Omental fat pad (tissue), 4 donors: ENCODE measurements around the gene CLTCL1. TPM values are rescaled to one million over a fixed set of nuclear protein-coding genes. Genes with fewer than 3 reads are reported as not detected.

Experiments used
- ATAC-seq: fragments of 150-250 bp; one replicate; pipeline ENCODE4 v1.9.1; 2016; ENCODE audit warnings: mild to moderate bottlenecking, moderate library complexity; ENCODE audit not compliant: low FRiP score
- DNase-seq: peaks from one replicate; pipeline ENCODE4 v3.0.0-alpha.2; 2019; ENCODE audit warnings: low spot score
- total RNA-seq, 4 donors: library from RNA; depleted of rRNA; stranded (reverse); fragments of >200 nt; gene quantifications; one replicate each; pipeline ENCODE4 v1.1.0, GENCODE V29; 2016
- TF ChIP-seq, protein P1 (sequence below), 3 donors: fragments of 450-650 bp; IDR thresholded peaks; one replicate each; pipeline ENCODE4 v1.5.1; 2016 to 2017; ENCODE audit warnings: antibody characterized with exemption in 3 of 3, mild to moderate bottlenecking in 3 of 3, moderate library complexity in 2 of 3

The CLTCL1 gene
- total RNA-seq, 4 donors from 2014 or later, result 5.0 to 14.3 (median 5.9) TPM

DNA sequence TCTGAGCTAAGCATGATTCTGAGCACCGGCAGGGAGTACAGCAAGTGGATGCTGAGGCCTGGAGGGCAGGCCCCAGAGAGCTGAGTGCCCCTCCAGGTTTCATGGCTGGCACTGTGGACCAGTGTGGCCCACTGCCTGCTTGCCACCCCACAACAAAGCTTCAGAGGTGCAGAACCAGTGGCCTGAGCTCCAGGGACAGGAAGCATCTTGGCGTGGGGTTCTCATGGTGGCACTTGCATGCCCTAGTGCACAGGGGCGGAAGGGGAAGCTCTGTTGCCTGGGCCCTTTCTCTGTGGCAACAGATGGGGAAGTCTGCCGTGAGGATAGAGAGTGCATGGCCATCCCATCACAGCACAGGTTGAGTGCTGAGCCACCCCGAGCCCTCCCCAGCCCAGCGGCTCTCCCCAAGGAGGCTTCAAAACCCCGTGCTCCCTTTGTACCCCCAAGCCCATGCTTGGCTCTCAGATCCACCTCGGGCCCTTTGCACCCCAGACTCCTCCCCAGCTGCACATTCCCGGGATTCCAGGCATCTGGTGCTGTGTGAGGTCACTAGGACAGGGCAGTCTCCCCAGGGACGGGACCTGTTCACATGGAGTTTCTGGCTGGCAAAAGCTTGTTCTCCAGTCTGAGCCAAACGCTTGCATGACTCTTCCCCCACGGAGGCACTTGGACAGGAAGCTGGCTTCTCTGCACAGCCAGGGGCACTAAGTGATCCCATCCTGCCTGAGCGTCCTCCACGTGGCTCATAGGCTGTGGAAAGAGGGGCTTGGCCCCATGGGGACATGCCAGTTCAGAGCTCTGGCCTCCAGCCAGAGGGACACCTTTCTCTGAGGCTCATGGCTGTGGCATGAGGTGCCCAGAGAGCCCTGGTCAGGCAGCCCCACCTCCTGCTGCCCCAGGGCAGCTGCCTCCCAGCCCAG, 117.2 kb downstream of the CLTCL1 start:
- TF ChIP-seq, protein P1, sequence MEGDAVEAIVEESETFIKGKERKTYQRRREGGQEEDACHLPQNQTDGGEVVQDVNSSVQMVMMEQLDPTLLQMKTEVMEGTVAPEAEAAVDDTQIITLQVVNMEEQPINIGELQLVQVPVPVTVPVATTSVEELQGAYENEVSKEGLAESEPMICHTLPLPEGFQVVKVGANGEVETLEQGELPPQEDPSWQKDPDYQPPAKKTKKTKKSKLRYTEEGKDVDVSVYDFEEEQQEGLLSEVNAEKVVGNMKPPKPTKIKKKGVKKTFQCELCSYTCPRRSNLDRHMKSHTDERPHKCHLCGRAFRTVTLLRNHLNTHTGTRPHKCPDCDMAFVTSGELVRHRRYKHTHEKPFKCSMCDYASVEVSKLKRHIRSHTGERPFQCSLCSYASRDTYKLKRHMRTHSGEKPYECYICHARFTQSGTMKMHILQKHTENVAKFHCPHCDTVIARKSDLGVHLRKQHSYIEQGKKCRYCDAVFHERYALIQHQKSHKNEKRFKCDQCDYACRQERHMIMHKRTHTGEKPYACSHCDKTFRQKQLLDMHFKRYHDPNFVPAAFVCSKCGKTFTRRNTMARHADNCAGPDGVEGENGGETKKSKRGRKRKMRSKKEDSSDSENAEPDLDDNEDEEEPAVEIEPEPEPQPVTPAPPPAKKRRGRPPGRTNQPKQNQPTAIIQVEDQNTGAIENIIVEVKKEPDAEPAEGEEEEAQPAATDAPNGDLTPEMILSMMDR (IDR thresholded peaks at IDR 0.05), result no peak
- ATAC-seq (no peak), DNase-seq (no peak)

GRCh38 chr22:19173047-19174035, 118.2 kb downstream of the CLTCL1 start:
- TF ChIP-seq, protein P1 (IDR thresholded peaks at IDR 0.05), result no peak
- DNase-seq (no peak), ATAC-seq (no peak)

DNA sequence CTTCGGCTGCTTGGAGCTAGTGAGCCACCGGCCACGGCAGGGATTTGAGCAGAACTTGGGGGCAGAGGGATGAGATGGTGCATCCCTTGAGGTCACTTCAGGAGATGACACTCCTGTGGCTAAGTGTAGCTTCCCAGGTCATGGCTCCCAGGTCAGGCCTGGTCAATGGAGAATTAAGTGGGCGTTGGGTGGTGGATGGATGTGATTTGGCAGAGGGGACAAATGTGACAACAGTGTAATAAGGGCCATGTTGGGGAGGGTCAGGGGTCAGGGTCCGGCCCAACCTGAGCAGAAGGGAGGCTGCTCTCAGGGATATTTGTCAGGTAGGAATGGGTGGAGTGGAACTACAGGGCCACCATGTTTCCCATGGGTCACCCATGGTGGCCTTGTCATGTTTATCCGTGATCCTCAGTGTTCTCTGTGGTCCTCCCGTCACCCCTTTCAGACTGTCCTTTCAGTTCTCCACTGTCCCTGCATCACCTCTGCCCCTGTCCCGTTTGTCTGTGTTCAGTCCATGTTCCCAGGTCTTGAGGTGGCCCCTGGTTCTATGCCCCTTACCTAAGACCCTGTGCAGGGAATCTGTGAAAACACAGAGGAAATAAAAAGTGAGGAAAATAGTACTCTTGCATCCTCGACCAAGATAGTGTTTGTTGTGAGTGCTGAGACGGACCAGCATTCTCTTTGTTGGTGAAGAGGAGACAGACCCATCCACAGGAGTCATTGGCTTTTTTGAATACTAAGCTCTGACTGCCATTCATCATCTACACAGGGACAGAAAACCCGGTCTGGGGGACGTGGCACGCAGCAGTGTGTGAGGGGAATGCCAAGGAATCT, 119.1 kb downstream of the CLTCL1 start:
- TF ChIP-seq, protein P1 (IDR thresholded peaks at IDR 0.05), result no peak
- ATAC-seq, result no peak
- no peak for DNase-seq

DNA sequence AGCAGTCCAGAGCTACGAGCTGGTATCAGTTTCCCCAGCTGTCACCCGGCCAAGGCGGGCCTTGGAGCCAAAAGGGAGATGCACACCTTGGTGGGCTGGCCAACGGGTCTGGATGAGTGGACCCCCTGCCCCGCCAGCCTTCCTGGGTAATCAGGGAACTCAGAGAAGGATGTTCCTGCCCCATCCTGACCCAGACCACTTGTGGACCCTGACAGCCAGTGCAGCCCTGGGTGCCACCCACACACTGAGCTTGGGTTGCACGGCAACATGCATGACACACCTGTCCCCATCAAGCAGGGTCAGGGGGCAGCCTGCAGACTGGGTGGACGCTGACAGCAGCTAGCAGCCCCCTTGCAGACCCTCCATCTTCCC, 121.6 kb downstream of the CLTCL1 start:
- TF ChIP-seq, protein P1 (IDR thresholded peaks at IDR 0.05), result no peak
- DNase-seq, result no peak
- ATAC-seq, result no peak

GRCh38 chr22:19169002-19169946, 122.2 kb downstream of the CLTCL1 start:
- DNase-seq, result no peak
- ATAC-seq, result no peak
- TF ChIP-seq, protein P1 (IDR thresholded peaks at IDR 0.05), result no peak
